Mucosa of descending colon (tissue), 3 donors: ENCODE data around the gene DCDC2B. TPM values are rescaled to one million over a fixed set of nuclear protein-coding genes. Genes with fewer than 3 reads are reported as not detected.

Experiments used
- ATAC-seq: fragments of 200-7000 bp; cut with Tn5 transposase; one replicate; pipeline ENCODE4 v1.9.1; 2020; ENCODE audit warnings: mild to moderate bottlenecking, moderate library complexity
- DNase-seq, 3 donors: peaks; one replicate each; pipeline ENCODE4 v3.0.0-alpha.2; 2020
- H3K36me3 ChIP-seq: fragments of 200-600 bp; one replicate; pipeline ENCODE4 v1.8.0; 2021; ENCODE audit warnings: low read depth, mild to moderate bottlenecking
- H3K4me1 ChIP-seq: fragments of 200-600 bp; one replicate; pipeline ENCODE4 v1.8.0; 2021; ENCODE audit warnings: low read depth, mild to moderate bottlenecking
- H3K4me3 ChIP-seq: fragments of 200-600 bp; one replicate; pipeline ENCODE4 v1.8.0; 2021; ENCODE audit warnings: mild to moderate bottlenecking
- H3K9me3 ChIP-seq: fragments of 200-600 bp; one replicate; pipeline ENCODE4 v1.8.0; 2021; ENCODE audit warnings: mild to moderate bottlenecking
- intact Hi-C, 2 donors: fragments of 100-400 bp; cut with DNase I in 1 of 2; cut with micrococcal nuclease in 1 of 2; formaldehyde crosslinking; loops; one replicate each; pipeline versions ENCODE4 v1.11.0 to v1.11.1; 2022; cut with DNase I, micrococcal nuclease
- total RNA-seq, 3 donors: library from RNA; stranded (reverse); fragmentation: NEBNext Ultra II Directional in 2 of 3; extraction: Animal tissue kit (Norgen Biotek cat#: 25700) in 2 of 3; gene quantifications; one replicate each; pipeline versions ENCODE4 v1.2.1 to v1.2.4, GENCODE V29; 2021 to 2023
- TF ChIP-seq, protein P1 (sequence below): fragments of 200-600 bp; IDR thresholded peaks from one replicate; pipeline ENCODE4 v1.8.0; 2022; ENCODE audit warnings: antibody characterized with exemption, mild to moderate bottlenecking
- donor health status: DM: no; HTN: no; CAD: no; lungs with moderate emphysema.
- donor health status: DM: no; HTN: no; CAD: no.
- donor health status: DM: no; HTN: yes; CAD: no.

The DCDC2B gene
- total RNA-seq, 3 donors from 2014 or later, result not detected

DNA sequence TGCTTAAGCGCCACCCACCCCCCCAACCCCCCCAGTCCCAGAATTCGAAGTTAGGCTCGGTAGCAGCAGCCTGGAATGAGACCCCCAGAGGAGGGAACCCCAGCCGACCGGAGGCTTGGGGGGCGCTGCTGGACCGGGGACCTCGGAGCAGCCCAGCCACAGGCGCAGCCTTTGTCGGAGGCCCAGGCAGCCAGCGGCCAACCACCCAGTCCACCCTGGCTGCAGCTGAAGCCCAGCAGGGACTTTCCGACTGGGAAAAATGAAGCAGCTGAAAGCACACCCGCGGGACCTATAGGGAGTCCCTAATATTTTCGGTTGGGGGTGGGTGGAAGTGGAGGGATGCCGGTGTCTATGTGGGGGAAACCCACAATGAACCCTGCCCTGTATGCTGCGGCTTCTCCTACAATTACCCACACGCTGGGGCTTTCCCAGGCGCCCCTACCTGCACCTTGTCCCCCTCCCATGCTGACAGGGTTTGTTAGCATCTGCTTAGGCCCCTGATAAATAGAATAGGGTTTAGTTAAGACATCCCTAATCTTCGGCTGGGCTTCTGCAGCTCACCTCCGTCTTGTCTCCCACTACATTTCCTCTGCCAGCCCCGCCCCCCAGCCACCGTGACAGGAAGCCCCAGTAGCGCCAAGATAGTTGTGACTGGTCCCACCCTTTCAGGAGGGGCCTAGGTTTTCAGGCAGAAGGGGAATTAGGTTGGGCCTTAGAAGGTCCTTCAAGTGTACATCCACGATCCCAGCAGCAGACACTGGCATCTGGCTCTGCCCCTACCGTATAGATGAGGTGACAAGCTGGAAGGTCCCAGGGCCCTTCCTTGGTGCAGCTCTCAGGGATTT lies 7.7 kb upstream of the DCDC2B start:
- TF ChIP-seq, protein P1, sequence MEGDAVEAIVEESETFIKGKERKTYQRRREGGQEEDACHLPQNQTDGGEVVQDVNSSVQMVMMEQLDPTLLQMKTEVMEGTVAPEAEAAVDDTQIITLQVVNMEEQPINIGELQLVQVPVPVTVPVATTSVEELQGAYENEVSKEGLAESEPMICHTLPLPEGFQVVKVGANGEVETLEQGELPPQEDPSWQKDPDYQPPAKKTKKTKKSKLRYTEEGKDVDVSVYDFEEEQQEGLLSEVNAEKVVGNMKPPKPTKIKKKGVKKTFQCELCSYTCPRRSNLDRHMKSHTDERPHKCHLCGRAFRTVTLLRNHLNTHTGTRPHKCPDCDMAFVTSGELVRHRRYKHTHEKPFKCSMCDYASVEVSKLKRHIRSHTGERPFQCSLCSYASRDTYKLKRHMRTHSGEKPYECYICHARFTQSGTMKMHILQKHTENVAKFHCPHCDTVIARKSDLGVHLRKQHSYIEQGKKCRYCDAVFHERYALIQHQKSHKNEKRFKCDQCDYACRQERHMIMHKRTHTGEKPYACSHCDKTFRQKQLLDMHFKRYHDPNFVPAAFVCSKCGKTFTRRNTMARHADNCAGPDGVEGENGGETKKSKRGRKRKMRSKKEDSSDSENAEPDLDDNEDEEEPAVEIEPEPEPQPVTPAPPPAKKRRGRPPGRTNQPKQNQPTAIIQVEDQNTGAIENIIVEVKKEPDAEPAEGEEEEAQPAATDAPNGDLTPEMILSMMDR, result no peak
- Histone ChIP-seq H3K4me1 (peaks cover 13% of the 10 kb centered on the region), H3K4me3 (peak overlapping the region; percentile 18), H3K36me3 (no peaks in the 10 kb centered on the region), H3K9me3 (no peaks in the 10 kb centered on the region)
- peak; percentile 77 to 89 (median 80) for DNase-seq
- peak; percentile 27 for ATAC-seq
- intact Hi-C loops, result no loop called here

DNA sequence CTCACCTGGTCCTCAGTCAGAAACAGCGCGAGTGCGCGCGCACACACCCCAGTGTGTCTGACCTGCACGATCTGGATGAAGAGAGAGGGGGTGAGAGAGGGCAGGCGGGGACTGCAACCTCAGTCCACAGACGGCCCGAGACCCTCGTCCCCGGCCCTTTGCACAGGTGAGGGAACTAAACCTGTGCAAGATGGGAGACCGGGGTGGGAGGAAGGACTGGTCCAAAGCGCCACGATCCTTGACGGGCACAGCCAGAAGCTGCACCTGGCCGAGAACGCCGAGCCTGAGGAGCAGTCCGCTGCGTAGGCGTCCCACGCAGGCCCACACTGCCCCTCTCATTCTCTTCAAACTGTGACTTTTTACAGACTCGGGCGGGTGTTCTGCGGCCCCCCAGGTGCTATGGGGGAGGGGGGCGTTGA lies 3.9 kb upstream of the DCDC2B start:
- intact Hi-C loops, result no loop called here
- no peaks in the 10 kb centered on the region for H3K36me3 ChIP-seq
- no peak overlapping the region for H3K4me3 ChIP-seq
- TF ChIP-seq, protein P1, result no peak
- no peaks in the 10 kb centered on the region for H3K9me3 ChIP-seq
- DNase-seq (peak in 2 of 3 donors; percentile 55 to 62), ATAC-seq (peak; percentile 13)
- peaks cover 22% of the 10 kb centered on the region for H3K4me1 ChIP-seq

DNA sequence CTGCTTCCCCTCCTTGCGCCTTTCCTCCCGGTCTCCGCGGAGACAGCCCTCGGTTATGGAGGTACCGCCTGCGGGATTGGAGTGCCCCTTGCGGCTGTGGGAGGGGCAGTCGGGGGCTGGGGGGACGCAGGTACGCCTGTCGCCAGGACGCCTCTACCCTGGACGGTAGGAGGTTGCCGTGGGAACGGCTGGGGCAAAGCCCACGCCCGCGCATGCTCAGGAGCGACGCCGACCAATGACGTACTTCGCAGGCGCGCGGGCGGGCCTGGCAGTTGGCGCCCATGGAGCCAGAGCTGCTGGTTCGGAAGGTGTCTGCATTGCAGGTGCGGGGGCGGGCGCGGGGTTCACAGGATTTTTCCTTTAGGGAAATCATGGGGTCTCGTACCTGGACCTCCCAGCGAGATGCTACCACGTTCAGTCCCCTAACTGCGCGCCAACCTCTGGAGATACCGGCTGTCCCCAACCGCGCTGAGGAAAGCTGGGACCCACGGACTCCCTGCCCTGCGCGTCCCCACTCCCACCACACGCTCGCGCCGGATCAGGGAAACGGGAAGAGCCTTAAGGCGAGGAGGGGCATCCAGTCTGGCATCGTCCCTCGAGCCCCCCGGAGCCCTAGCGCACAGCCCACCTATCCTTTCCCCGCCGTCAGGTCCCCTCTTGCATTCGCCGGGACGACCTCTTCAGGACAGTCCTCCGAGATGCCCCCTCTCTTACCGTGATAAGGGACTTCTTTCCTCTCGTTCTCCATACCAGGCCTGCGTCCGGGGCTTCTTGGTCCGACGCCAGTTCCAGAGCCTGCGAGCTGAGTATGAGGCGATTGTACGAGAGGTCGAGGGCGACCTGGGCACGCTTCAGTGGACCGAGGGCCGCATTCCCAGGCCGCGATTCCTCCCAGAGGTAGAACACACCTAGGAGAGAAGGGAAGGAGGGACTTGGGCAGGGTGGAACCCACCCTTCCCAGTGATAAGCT lies 3.2 kb upstream of the DCDC2B start, which contains the start of gene IQCC:
Gene IQCC, plus strand, starts transcription at position 271 of the 970 bp plus-strand sequence. Its CDS starts 11 bp downstream, at position 282.
- TF ChIP-seq, protein P1, result no peak
- peak; percentile 80 for ATAC-seq

DNA sequence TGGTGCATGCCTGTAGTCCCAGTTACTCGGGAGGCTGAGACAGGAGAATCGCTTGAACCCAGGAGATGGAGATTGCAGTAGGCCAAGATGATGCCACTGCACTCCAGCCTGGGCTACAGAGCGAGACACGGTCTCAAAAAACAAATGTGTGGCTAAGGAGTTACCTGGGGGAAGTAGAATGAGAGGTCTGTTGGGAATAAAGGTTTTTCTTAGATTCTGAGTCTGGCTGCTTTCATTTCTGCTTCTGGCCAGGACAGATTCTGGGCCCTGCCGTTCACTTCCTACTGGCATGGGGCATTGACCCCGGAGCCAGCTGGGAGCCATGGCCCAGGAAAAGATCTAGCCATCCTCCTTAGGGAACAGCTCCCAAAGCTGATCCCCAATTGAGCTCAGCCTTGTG lies 420 bp upstream of the DCDC2B start:
- peak; percentile 16 for ATAC-seq
- Histone ChIP-seq H3K36me3 (no peaks in the 10 kb centered on the region), H3K9me3 (no peaks in the 10 kb centered on the region), H3K4me3 (no peak overlapping the region), H3K4me1 (peaks cover 16% of the 10 kb centered on the region)
- no peak for DNase-seq
- intact Hi-C loops, result no loop called here
- TF ChIP-seq, protein P1, result no peak

More for the DNA sequence above, 3.2 kb upstream of the DCDC2B start, which contains the start of gene IQCC:
- peak; percentile 89 to 92 (median 91) for DNase-seq
- Histone ChIP-seq H3K4me3 (peak within 1 kb of the TSS; percentile 7), H3K9me3 (no peaks in the 10 kb centered on the region), H3K4me1 (peaks cover 22% of the 10 kb centered on the region), H3K36me3 (no peaks in the 10 kb centered on the region)
- intact Hi-C loops, result no loop called here
